Stimulated activated CD8-positive, alpha-beta memory T cell treated with anti-CD3 and anti-CD28 coated beads, Interleukin-7, amount 100 ng/mL, for 24 hours (primary cell): Measurements from ENCODE around the gene ADARB1.

ENCODE experiments used
- DNase-seq: peaks from one replicate; pipeline ENCODE4 v3.0.0-alpha.2; 2020; ENCODE audit warnings: low read depth

ADARB1 gene

GRCh38 chr21:45228171-45228641 is 153.8 kb downstream of the ADARB1 start:
- peak; percentile 62 for DNase-seq

- DNase-seq, result no peak
These were observed 154.4 kb downstream of the ADARB1 start for GRCh38 chr21:45228656-45229240.

GRCh38 chr21:45231705-45232104 is 157.3 kb downstream of the ADARB1 start:
- no peak for DNase-seq

GRCh38 chr21:45234127-45234526 is 159.7 kb downstream of the ADARB1 start:
- DNase-seq, result no peak

- no peak for DNase-seq
These were observed 160.6 kb downstream of the ADARB1 start for GRCh38 chr21:45234965-45235364.

- DNase-seq, result no peak
These were observed 161.1 kb downstream of the ADARB1 start for GRCh38 chr21:45235488-45235887.

- DNase-seq, result no peak
These were observed 162.1 kb downstream of the ADARB1 start for GRCh38 chr21:45236481-45236880.

- DNase-seq, result no peak
These were observed 163.0 kb downstream of the ADARB1 start for GRCh38 chr21:45237401-45237800.

- DNase-seq, result no peak
These were observed 167.0 kb downstream of the ADARB1 start for GRCh38 chr21:45241357-45241756.

GRCh38 chr21:45243603-45244002 is 169.2 kb downstream of the ADARB1 start:
- DNase-seq, result no peak

GRCh38 chr21:45244799-45245340 is 170.5 kb downstream of the ADARB1 start:
- DNase-seq, result no peak

- no peak for DNase-seq
These were observed 172.3 kb downstream of the ADARB1 start for GRCh38 chr21:45246386-45247320.

GRCh38 chr21:45248301-45248892 is 174.0 kb downstream of the ADARB1 start:
- DNase-seq, result no peak

GRCh38 chr21:45248893-45249381 is 174.6 kb downstream of the ADARB1 start:
- no peak for DNase-seq

- DNase-seq, result no peak
These were observed 175.2 kb downstream of the ADARB1 start for GRCh38 chr21:45249626-45250025.

GRCh38 chr21:45250272-45250671 is 175.9 kb downstream of the ADARB1 start:
- no peak for DNase-seq

- DNase-seq, result no peak
These were observed 176.7 kb downstream of the ADARB1 start for GRCh38 chr21:45250914-45251634.

GRCh38 chr21:45251635-45252447 is 177.5 kb downstream of the ADARB1 start:
- DNase-seq, result no peak

GRCh38 chr21:45252448-45252925 is 178.1 kb downstream of the ADARB1 start:
- no peak for DNase-seq

- DNase-seq, result no peak
These were observed 178.8 kb downstream of the ADARB1 start for GRCh38 chr21:45253180-45253579.
